ENCODE measurements around the gene ZMIZ1. TPM values are rescaled to one million over a fixed set of nuclear protein-coding genes. Genes with fewer than 3 reads are reported as not detected.

Gene ZMIZ1
- total RNA-seq, 1 experiment from 2014 or later = 35.8 TPM

GRCh38 chr10:79181227-79181626 lies 112.5 kb downstream of the ZMIZ1 start:
- intact Hi-C loops (cut with micrococcal nuclease; ENCODE audit: unreplicated experiment) = no loop called here
- Histone ChIP-seq H3K27ac (ENCODE audit: low read depth, low read length, poor library complexity, severe bottlenecking) (no peak overlapping the region), H3K4me3 (ENCODE audit: low read depth, low read length, poor library complexity, severe bottlenecking) (no peak overlapping the region), H3K9me3 (ENCODE audit: low read depth, low read length, poor library complexity, severe bottlenecking) (no peaks in the 10 kb centered on the region), H3K27me3 (replicated peaks; ENCODE audit: insufficient read depth, low read depth, low read length, poor library complexity) (no peaks in the 10 kb centered on the region), H3K4me1 (ENCODE audit: insufficient read depth, low read length, poor library complexity, severe bottlenecking) (peaks cover 16% of the 10 kb centered on the region), H3K36me3 (ENCODE audit: insufficient read depth, low read length, poor library complexity, severe bottlenecking) (no peaks in the 10 kb centered on the region)
- no TSS peak for BruUV-seq (replicated peaks)
- TF ChIP-seq CTCF (conservative IDR thresholded peaks at IDR 0.05; ENCODE audit: low read depth, low read length) = no peak
- no peak for TF ChIP-seq EZH2 (IDR thresholded peaks at IDR 0.05; ENCODE audit: borderline replicate concordance, low read depth, low read length, poor library complexity, severe bottlenecking)
- ChIA-PET POLR2A (ENCODE audit: low non-redundant PET) (no interaction called here), CTCF (no interaction called here)
- DNase-seq (ENCODE audit: low spot score) = no peak

GRCh38 chr10:79181698-79182521 lies 113.1 kb downstream of the ZMIZ1 start:
- ChIA-PET CTCF (no interaction called here), POLR2A (ENCODE audit: low non-redundant PET) (no interaction called here)
- no peaks in the 10 kb centered on the region for H3K27me3 ChIP-seq (replicated peaks; ENCODE audit: insufficient read depth, low read depth, low read length, poor library complexity)
- no TSS peak for BruUV-seq (replicated peaks)
- DNase-seq (ENCODE audit: low spot score) = no peak
- intact Hi-C loops (cut with micrococcal nuclease; ENCODE audit: unreplicated experiment) = no loop called here
- H3K9me3 ChIP-seq (ENCODE audit: low read depth, low read length, poor library complexity, severe bottlenecking) = no peaks in the 10 kb centered on the region
- peaks cover 16% of the 10 kb centered on the region for H3K4me1 ChIP-seq (ENCODE audit: insufficient read depth, low read length, poor library complexity, severe bottlenecking)
- no peaks in the 10 kb centered on the region for H3K36me3 ChIP-seq (ENCODE audit: insufficient read depth, low read length, poor library complexity, severe bottlenecking)
- TF ChIP-seq EZH2 (IDR thresholded peaks at IDR 0.05; ENCODE audit: borderline replicate concordance, low read depth, low read length, poor library complexity, severe bottlenecking) (no peak), CTCF (conservative IDR thresholded peaks at IDR 0.05; ENCODE audit: low read depth, low read length) (no peak)
- H3K4me3 ChIP-seq (ENCODE audit: low read depth, low read length, poor library complexity, severe bottlenecking) = no peak overlapping the region
- no peak overlapping the region for H3K27ac ChIP-seq (ENCODE audit: low read depth, low read length, poor library complexity, severe bottlenecking)

GRCh38 chr10:79182781-79183467 lies 114.2 kb downstream of the ZMIZ1 start:
- H3K36me3 ChIP-seq (ENCODE audit: insufficient read depth, low read length, poor library complexity, severe bottlenecking) = no peaks in the 10 kb centered on the region
- no peak for DNase-seq (ENCODE audit: low spot score)
- POLR2A ChIA-PET (ENCODE audit: low non-redundant PET) = no interaction called here
- peaks cover 16% of the 10 kb centered on the region for H3K4me1 ChIP-seq (ENCODE audit: insufficient read depth, low read length, poor library complexity, severe bottlenecking)
- intact Hi-C loops (cut with micrococcal nuclease; ENCODE audit: unreplicated experiment) = no loop called here
- H3K4me3 ChIP-seq (ENCODE audit: low read depth, low read length, poor library complexity, severe bottlenecking) = no peak overlapping the region
- H3K27ac ChIP-seq (ENCODE audit: low read depth, low read length, poor library complexity, severe bottlenecking) = no peak overlapping the region
- CTCF ChIA-PET = no interaction called here
- no TSS peak for BruUV-seq (replicated peaks)
- H3K9me3 ChIP-seq (ENCODE audit: low read depth, low read length, poor library complexity, severe bottlenecking) = no peaks in the 10 kb centered on the region
- H3K27me3 ChIP-seq (replicated peaks; ENCODE audit: insufficient read depth, low read depth, low read length, poor library complexity) = no peaks in the 10 kb centered on the region
- TF ChIP-seq CTCF (conservative IDR thresholded peaks at IDR 0.05; ENCODE audit: low read depth, low read length) = no peak
- TF ChIP-seq EZH2 (IDR thresholded peaks at IDR 0.05; ENCODE audit: borderline replicate concordance, low read depth, low read length, poor library complexity, severe bottlenecking) = no peak
